Measurements from ENCODE around the gene LBHD2.
"Not testable (repeated sequence)": the region's sequence is repeated elsewhere in the genome, so short reads cannot be mapped to it uniquely, and the experiment has no call there.

The LBHD2 gene

GRCh38 chr14:103084021-103084919 is at the start of gene LBHD2:
LBHD2 (plus strand) TSS chr14:103084210; CDS start chr14:103086013, 1,803 bp downstream.
- H3K27ac ChIP-seq = no peak within 1 kb of the TSS
- no peak within 1 kb of the TSS for H3K9ac ChIP-seq (ENCODE audit: insufficient read length)
- H3K9me3 ChIP-seq (ENCODE audit: low read depth, low read length) = no peaks in the 10 kb centered on the region
- TF ChIP-seq FOXP2 (optimal IDR thresholded peaks at IDR 0.05; ENCODE audit: control extremely low read depth, extremely low read length, insufficient read depth) = no peak
- TF ChIP-seq EZH2 (IDR thresholded peaks at IDR 0.05) = no peak
- no peak for TF ChIP-seq POLR2AphosphoS5 (IDR thresholded peaks at IDR 0.05; ENCODE audit: borderline replicate concordance, low read depth, low read length)
- no peaks in the 10 kb centered on the region for H3K36me3 ChIP-seq (ENCODE audit: insufficient read depth, low read length)
- DNase-seq (ENCODE audit: low read depth, low spot score) = no peak
- H3K4me3 ChIP-seq = peak within 1 kb of the TSS; percentile 29

- Histone ChIP-seq H3K4me3 (no peak overlapping the region), H3K9ac (ENCODE audit: insufficient read length) (no peak overlapping the region), H3K9me3 (ENCODE audit: low read depth, low read length) (peaks cover 8% of the 10 kb centered on the region; the same call in 1 of the 2 replicates), H3K36me3 (ENCODE audit: insufficient read depth, low read length) (peaks cover 27% of the 10 kb centered on the region), H3K27ac (no peak overlapping the region)
- TF ChIP-seq EZH2 (IDR thresholded peaks at IDR 0.05) = no peak
- no peak for TF ChIP-seq POLR2AphosphoS5 (IDR thresholded peaks at IDR 0.05; ENCODE audit: borderline replicate concordance, low read depth, low read length)
- no peak for TF ChIP-seq FOXP2 (optimal IDR thresholded peaks at IDR 0.05; ENCODE audit: control extremely low read depth, extremely low read length, insufficient read depth)
- no peak for DNase-seq (ENCODE audit: low read depth, low spot score)
These were observed 42.5 kb upstream of the LBHD2 start for GRCh38 chr14:103041464-103041863.

- Histone ChIP-seq H3K9ac (ENCODE audit: insufficient read length) (no peak overlapping the region), H3K36me3 (ENCODE audit: insufficient read depth, low read length) (peaks cover 27% of the 10 kb centered on the region), H3K27ac (peak overlapping the region; percentile 31; the same call in 1 of the 2 replicates), H3K9me3 (ENCODE audit: low read depth, low read length) (peaks cover 8% of the 10 kb centered on the region; the same call in 1 of the 2 replicates), H3K4me3 (no peak overlapping the region)
- DNase-seq (ENCODE audit: low read depth, low spot score) = no peak
- TF ChIP-seq POLR2AphosphoS5 (IDR thresholded peaks at IDR 0.05; ENCODE audit: borderline replicate concordance, low read depth, low read length) (no peak), EZH2 (IDR thresholded peaks at IDR 0.05) (no peak), FOXP2 (optimal IDR thresholded peaks at IDR 0.05; ENCODE audit: control extremely low read depth, extremely low read length, insufficient read depth) (no peak)
These were observed 40.6 kb upstream of the LBHD2 start for GRCh38 chr14:103043257-103044015.

- no peak for DNase-seq (ENCODE audit: low read depth, low spot score)
- H3K27ac ChIP-seq = no peak overlapping the region
These were observed 38.6 kb upstream of the LBHD2 start for GRCh38 chr14:103045371-103045869.

GRCh38 chr14:103047453-103047852 is 36.6 kb upstream of the LBHD2 start:
- peaks cover 10% of the 10 kb centered on the region; the same call in 1 of the 2 replicates for H3K36me3 ChIP-seq (ENCODE audit: insufficient read depth, low read length)
- H3K9me3 ChIP-seq (ENCODE audit: low read depth, low read length); H3K27ac ChIP-seq; H3K4me3 ChIP-seq; DNase-seq (ENCODE audit: low read depth, low spot score); H3K9ac ChIP-seq (ENCODE audit: insufficient read length): not testable (repeated sequence)

More at GRCh38 chr14:103045371-103045869, 38.6 kb upstream of the LBHD2 start:
- Histone ChIP-seq H3K4me3 (no peak overlapping the region), H3K9ac (ENCODE audit: insufficient read length) (no peak overlapping the region), H3K9me3 (ENCODE audit: low read depth, low read length) (peaks cover 4% of the 10 kb centered on the region; the same call in 1 of the 2 replicates), H3K36me3 (ENCODE audit: insufficient read depth, low read length) (peaks cover 27% of the 10 kb centered on the region)
- TF ChIP-seq FOXP2 (optimal IDR thresholded peaks at IDR 0.05; ENCODE audit: control extremely low read depth, extremely low read length, insufficient read depth) (no peak), EZH2 (IDR thresholded peaks at IDR 0.05) (no peak), POLR2AphosphoS5 (IDR thresholded peaks at IDR 0.05; ENCODE audit: borderline replicate concordance, low read depth, low read length) (no peak)

- 0 out of 2 replicates have a peak overlapping the region, but pooled peaks have one; percentile 31 for H3K27ac ChIP-seq
- no peak overlapping the region for H3K4me3 ChIP-seq
- H3K36me3 ChIP-seq (ENCODE audit: insufficient read depth, low read length) = no peaks in the 10 kb centered on the region
- TF ChIP-seq EZH2 (IDR thresholded peaks at IDR 0.05) (no peak), POLR2AphosphoS5 (IDR thresholded peaks at IDR 0.05; ENCODE audit: borderline replicate concordance, low read depth, low read length) (no peak), FOXP2 (optimal IDR thresholded peaks at IDR 0.05; ENCODE audit: control extremely low read depth, extremely low read length, insufficient read depth) (no peak)
- no peaks in the 10 kb centered on the region for H3K9me3 ChIP-seq (ENCODE audit: low read depth, low read length)
- H3K9ac ChIP-seq (ENCODE audit: insufficient read length) = peak overlapping the region; percentile 26
- DNase-seq (ENCODE audit: low read depth, low spot score) = no peak
These were observed 33.1 kb upstream of the LBHD2 start for GRCh38 chr14:103050935-103051334.

GRCh38 chr14:103052407-103052806 is 31.6 kb upstream of the LBHD2 start:
- H3K9me3 ChIP-seq (ENCODE audit: low read depth, low read length) = no peaks in the 10 kb centered on the region
- no peak overlapping the region for H3K9ac ChIP-seq (ENCODE audit: insufficient read length)
- TF ChIP-seq EZH2 (IDR thresholded peaks at IDR 0.05) (no peak), FOXP2 (optimal IDR thresholded peaks at IDR 0.05; ENCODE audit: control extremely low read depth, extremely low read length, insufficient read depth) (no peak), POLR2AphosphoS5 (IDR thresholded peaks at IDR 0.05; ENCODE audit: borderline replicate concordance, low read depth, low read length) (no peak)
- DNase-seq (ENCODE audit: low read depth, low spot score) = no peak
- no peak overlapping the region for H3K27ac ChIP-seq
- no peak overlapping the region for H3K4me3 ChIP-seq
- H3K36me3 ChIP-seq (ENCODE audit: insufficient read depth, low read length) = no peaks in the 10 kb centered on the region

- Histone ChIP-seq H3K9ac (ENCODE audit: insufficient read length) (peak overlapping the region; percentile 61), H3K27ac (peak overlapping the region; percentile 38), H3K9me3 (ENCODE audit: low read depth, low read length) (no peaks in the 10 kb centered on the region), H3K36me3 (ENCODE audit: insufficient read depth, low read length) (no peaks in the 10 kb centered on the region), H3K4me3 (peak overlapping the region; percentile 86)
- no peak for DNase-seq (ENCODE audit: low read depth, low spot score)
- no peak for TF ChIP-seq EZH2 (IDR thresholded peaks at IDR 0.05)
- no peak for TF ChIP-seq POLR2AphosphoS5 (IDR thresholded peaks at IDR 0.05; ENCODE audit: borderline replicate concordance, low read depth, low read length)
- no peak for TF ChIP-seq FOXP2 (optimal IDR thresholded peaks at IDR 0.05; ENCODE audit: control extremely low read depth, extremely low read length, insufficient read depth)
These were observed 28.3 kb upstream of the LBHD2 start for GRCh38 chr14:103055695-103056094.
